ENCODE measurements around the gene TEX2.

Gene TEX2

DNA sequence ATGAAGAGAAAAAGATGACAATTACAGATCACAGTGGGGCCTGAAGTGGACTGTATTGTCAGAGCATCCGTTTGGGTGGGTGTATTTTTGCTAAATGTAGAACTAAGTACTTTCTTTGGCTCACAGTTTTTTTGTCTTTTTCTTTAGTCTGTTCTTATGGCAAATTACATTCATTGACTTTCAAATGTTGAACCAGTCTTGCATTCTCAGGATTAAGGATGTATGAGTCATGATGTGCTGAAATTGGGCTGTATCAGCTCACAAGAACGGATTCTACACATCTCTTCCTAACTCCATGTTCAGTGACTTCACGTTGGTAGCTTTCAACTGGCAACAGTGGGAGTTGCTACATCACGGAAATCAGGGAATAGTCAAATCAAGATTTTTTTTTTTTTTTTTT is 66.5 kb downstream of the TEX2 start:
- H3K4me3 ChIP-seq (ENCODE audit: low read length in 2 of 2): no peak overlapping the region
- H4K8ac ChIP-seq (ENCODE audit: low read depth, low read length): no peak overlapping the region
- no CpG with 5 or more reads among the region's 4 CpGs for WGBS, 2 donors (ENCODE audit: extremely low coverage in 2 of 2, insufficient read length in 2 of 2, insufficient replicate concordance in 1 of 2)
- DNase-seq (ENCODE audit: low spot score): no peak
- no peak overlapping the region for H3K9ac ChIP-seq (ENCODE audit: low read depth, low read length, poor library complexity)
- H3K4ac ChIP-seq (ENCODE audit: low read length): no peak overlapping the region
- H4K91ac ChIP-seq (ENCODE audit: low read depth, low read length, poor library complexity): no peak overlapping the region
- no peaks in the 10 kb centered on the region for H3K79me1 ChIP-seq (ENCODE audit: low read depth, low read length)
- no peak overlapping the region for H3K23ac ChIP-seq (ENCODE audit: low read depth, low read length, poor library complexity)
- no peaks in the 10 kb centered on the region for H3K27me3 ChIP-seq (ENCODE audit: control insufficient read depth in 3 of 3, insufficient read depth in 3 of 3, low read depth in 1 of 3, low read length in 3 of 3)
- no peak overlapping the region for H3K4me2 ChIP-seq (ENCODE audit: insufficient read depth, low read length, poor library complexity, severe bottlenecking)
- H3K27ac ChIP-seq (replicated peaks; ENCODE audit: low read length): no peak overlapping the region
- no peak overlapping the region for H2BK12ac ChIP-seq (ENCODE audit: low read length)
- peaks cover 2 to 4% of the 10 kb centered on the region in 2 donors for H3K4me1 ChIP-seq (ENCODE audit: control insufficient read depth in 2 of 2, insufficient read depth in 1 of 2, low read depth in 1 of 2, low read length in 2 of 2)
- H2AK5ac ChIP-seq (ENCODE audit: low read depth, low read length): no peak overlapping the region
- H2BK5ac ChIP-seq (ENCODE audit: low read length): no peak overlapping the region
- H2BK120ac ChIP-seq (ENCODE audit: low read depth, low read length): no peak overlapping the region
- H2BK15ac ChIP-seq (ENCODE audit: low read length): no peak overlapping the region
- no peak overlapping the region for H3K14ac ChIP-seq (ENCODE audit: low read length)
- H2AFZ ChIP-seq (ENCODE audit: low read length): no peak overlapping the region
- peaks cover 0 to 16% of the 10 kb centered on the region in 2 donors for H3K36me3 ChIP-seq (replicated peaks in 1 of 2; ENCODE audit: control insufficient read depth in 2 of 2, insufficient read depth in 2 of 2, low read length in 2 of 2)
- peaks cover 0 to 5% of the 10 kb centered on the region in 2 donors for H3K9me3 ChIP-seq (replicated peaks in 1 of 2; ENCODE audit: control insufficient read depth in 2 of 2, insufficient read depth in 1 of 2, low read depth in 1 of 2, low read length in 2 of 2)
- H3K18ac ChIP-seq (ENCODE audit: low read length): no peak overlapping the region

DNA sequence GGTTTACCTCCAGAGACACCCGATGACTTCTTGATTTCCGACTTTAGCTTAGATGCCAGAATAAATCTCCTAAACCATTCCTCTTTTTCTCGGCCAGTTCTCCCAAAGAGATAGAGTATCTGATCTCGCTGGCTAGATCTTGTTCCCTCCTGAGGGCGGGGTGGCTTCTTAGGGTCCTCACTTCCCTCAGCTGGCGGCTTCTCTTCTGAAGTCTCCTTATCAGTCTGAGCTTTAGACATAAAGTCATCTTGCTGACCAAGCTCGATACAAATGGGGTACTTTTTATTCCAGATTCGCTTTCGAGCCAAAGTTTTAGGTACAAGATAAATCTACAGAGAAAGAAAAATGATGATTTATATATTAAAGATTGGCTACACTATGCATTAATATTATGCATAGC is 69.5 kb downstream of the TEX2 start:
- H3K9ac ChIP-seq (ENCODE audit: low read depth, low read length, poor library complexity): no peak overlapping the region
- peaks cover 0 to 5% of the 10 kb centered on the region in 2 donors for H3K9me3 ChIP-seq (replicated peaks in 1 of 2; ENCODE audit: control insufficient read depth in 2 of 2, insufficient read depth in 1 of 2, low read depth in 1 of 2, low read length in 2 of 2)
- no CpG with 5 or more reads among the region's 9 CpGs for WGBS, 2 donors (ENCODE audit: extremely low coverage in 2 of 2, insufficient read length in 2 of 2, insufficient replicate concordance in 1 of 2)
- no peak for DNase-seq (ENCODE audit: low spot score)
- no peaks in the 10 kb centered on the region for H3K79me1 ChIP-seq (ENCODE audit: low read depth, low read length)
- H2AFZ ChIP-seq (ENCODE audit: low read length): no peak overlapping the region
- no peak overlapping the region for H3K4ac ChIP-seq (ENCODE audit: low read length)
- H3K4me2 ChIP-seq (ENCODE audit: insufficient read depth, low read length, poor library complexity, severe bottlenecking): no peak overlapping the region
- no peak overlapping the region for H3K23ac ChIP-seq (ENCODE audit: low read depth, low read length, poor library complexity)
- no peak overlapping the region for H2AK5ac ChIP-seq (ENCODE audit: low read depth, low read length)
- H3K18ac ChIP-seq (ENCODE audit: low read length): no peak overlapping the region
- no peak overlapping the region for H3K27ac ChIP-seq (replicated peaks; ENCODE audit: low read length)
- peaks cover 0 to 21% of the 10 kb centered on the region in 2 donors for H3K36me3 ChIP-seq (replicated peaks in 1 of 2; ENCODE audit: control insufficient read depth in 2 of 2, insufficient read depth in 2 of 2, low read length in 2 of 2)
- H4K91ac ChIP-seq (ENCODE audit: low read depth, low read length, poor library complexity): no peak overlapping the region
- no peak overlapping the region for H4K8ac ChIP-seq (ENCODE audit: low read depth, low read length)
- no peaks in the 10 kb centered on the region for H3K27me3 ChIP-seq (ENCODE audit: control insufficient read depth in 3 of 3, insufficient read depth in 3 of 3, low read depth in 1 of 3, low read length in 3 of 3)
- H3K4me1 ChIP-seq (ENCODE audit: control insufficient read depth in 2 of 2, insufficient read depth in 1 of 2, low read depth in 1 of 2, low read length in 2 of 2): peaks cover 0 to 2% of the 10 kb centered on the region in 2 donors
- no peak overlapping the region for H3K4me3 ChIP-seq (ENCODE audit: low read length in 2 of 2)
- no peak overlapping the region for H2BK5ac ChIP-seq (ENCODE audit: low read length)
- H2BK12ac ChIP-seq (ENCODE audit: low read length): no peak overlapping the region
- H3K14ac ChIP-seq (ENCODE audit: low read length): no peak overlapping the region
- no peak overlapping the region for H2BK120ac ChIP-seq (ENCODE audit: low read depth, low read length)
- H2BK15ac ChIP-seq (ENCODE audit: low read length): no peak overlapping the region

GRCh38 chr17:64192589-64192988 is 70.5 kb downstream of the TEX2 start:
- no peak overlapping the region for H3K9ac ChIP-seq (ENCODE audit: low read depth, low read length, poor library complexity)
- H3K4me3 ChIP-seq (ENCODE audit: low read length in 2 of 2): no peak overlapping the region
- H2BK120ac ChIP-seq (ENCODE audit: low read depth, low read length): no peak overlapping the region
- H3K18ac ChIP-seq (ENCODE audit: low read length): no peak overlapping the region
- no peak for DNase-seq (ENCODE audit: low spot score)
- H4K8ac ChIP-seq (ENCODE audit: low read depth, low read length): no peak overlapping the region
- H2BK12ac ChIP-seq (ENCODE audit: low read length): no peak overlapping the region
- H3K9me3 ChIP-seq (replicated peaks in 1 of 2; ENCODE audit: control insufficient read depth in 2 of 2, insufficient read depth in 1 of 2, low read depth in 1 of 2, low read length in 2 of 2): peaks cover 0 to 5% of the 10 kb centered on the region in 2 donors
- no peaks in the 10 kb centered on the region for H3K27me3 ChIP-seq (ENCODE audit: control insufficient read depth in 3 of 3, insufficient read depth in 3 of 3, low read depth in 1 of 3, low read length in 3 of 3)
- no peak overlapping the region for H3K23ac ChIP-seq (ENCODE audit: low read depth, low read length, poor library complexity)
- H3K14ac ChIP-seq (ENCODE audit: low read length): no peak overlapping the region
- peaks cover 0 to 23% of the 10 kb centered on the region in 2 donors for H3K36me3 ChIP-seq (replicated peaks in 1 of 2; ENCODE audit: control insufficient read depth in 2 of 2, insufficient read depth in 2 of 2, low read length in 2 of 2)
- H3K4me2 ChIP-seq (ENCODE audit: insufficient read depth, low read length, poor library complexity, severe bottlenecking): no peak overlapping the region
- peaks cover 0 to 2% of the 10 kb centered on the region in 2 donors for H3K4me1 ChIP-seq (ENCODE audit: control insufficient read depth in 2 of 2, insufficient read depth in 1 of 2, low read depth in 1 of 2, low read length in 2 of 2)
- H2BK15ac ChIP-seq (ENCODE audit: low read length): no peak overlapping the region
- WGBS, 2 donors (ENCODE audit: extremely low coverage in 2 of 2, insufficient read length in 2 of 2, insufficient replicate concordance in 1 of 2): no CpG with 5 or more reads among the region's 3 CpGs
- H4K91ac ChIP-seq (ENCODE audit: low read depth, low read length, poor library complexity): no peak overlapping the region
- H2AK5ac ChIP-seq (ENCODE audit: low read depth, low read length): no peak overlapping the region
- H2BK5ac ChIP-seq (ENCODE audit: low read length): no peak overlapping the region
- no peak overlapping the region for H3K27ac ChIP-seq (replicated peaks; ENCODE audit: low read length)
- no peak overlapping the region for H3K4ac ChIP-seq (ENCODE audit: low read length)
- no peak overlapping the region for H2AFZ ChIP-seq (ENCODE audit: low read length)
- H3K79me1 ChIP-seq (ENCODE audit: low read depth, low read length): no peaks in the 10 kb centered on the region

DNA sequence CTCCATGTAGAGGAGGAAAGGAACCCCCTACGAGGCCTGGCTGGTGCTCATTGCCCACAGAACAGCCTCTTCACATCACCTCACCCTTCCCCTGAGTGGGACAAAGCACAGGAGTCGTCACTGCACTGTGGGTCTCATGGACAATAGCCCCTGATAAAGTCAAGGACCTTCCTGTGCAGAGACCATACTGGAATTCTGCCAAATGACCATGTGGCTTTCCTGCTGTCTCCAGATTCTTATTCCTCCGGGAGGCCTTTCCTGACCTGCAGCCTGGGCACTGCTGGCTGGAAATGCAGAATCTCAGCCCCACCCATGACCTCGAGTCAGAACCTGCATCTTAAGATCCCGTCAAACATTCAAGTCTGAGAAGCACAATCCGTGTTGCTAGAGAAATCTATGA is 72.6 kb downstream of the TEX2 start:
- Histone ChIP-seq H3K4ac (ENCODE audit: low read length) (no peak overlapping the region), H2AFZ (ENCODE audit: low read length) (no peak overlapping the region), H2BK12ac (ENCODE audit: low read length) (no peak overlapping the region), H2BK5ac (ENCODE audit: low read length) (no peak overlapping the region), H3K36me3 (replicated peaks in 1 of 2; ENCODE audit: control insufficient read depth in 2 of 2, insufficient read depth in 2 of 2, low read length in 2 of 2) (peaks cover 0 to 28% of the 10 kb centered on the region in 2 donors), H3K14ac (ENCODE audit: low read length) (no peak overlapping the region), H3K27ac (replicated peaks; ENCODE audit: low read length) (no peak overlapping the region), H3K23ac (ENCODE audit: low read depth, low read length, poor library complexity) (no peak overlapping the region), H3K4me1 (ENCODE audit: control insufficient read depth in 2 of 2, insufficient read depth in 1 of 2, low read depth in 1 of 2, low read length in 2 of 2) (no peaks in the 10 kb centered on the region), H4K91ac (ENCODE audit: low read depth, low read length, poor library complexity) (no peak overlapping the region), H2BK15ac (ENCODE audit: low read length) (no peak overlapping the region), H2AK5ac (ENCODE audit: low read depth, low read length) (no peak overlapping the region), H3K9me3 (replicated peaks in 1 of 2; ENCODE audit: control insufficient read depth in 2 of 2, insufficient read depth in 1 of 2, low read depth in 1 of 2, low read length in 2 of 2) (no peaks in the 10 kb centered on the region), H2BK120ac (ENCODE audit: low read depth, low read length) (no peak overlapping the region), H3K79me1 (ENCODE audit: low read depth, low read length) (no peaks in the 10 kb centered on the region), H3K18ac (ENCODE audit: low read length) (no peak overlapping the region), H3K4me3 (ENCODE audit: low read length in 2 of 2) (no peak overlapping the region), H3K4me2 (ENCODE audit: insufficient read depth, low read length, poor library complexity, severe bottlenecking) (no peak overlapping the region), H3K9ac (ENCODE audit: low read depth, low read length, poor library complexity) (no peak overlapping the region), H3K27me3 (ENCODE audit: control insufficient read depth in 3 of 3, insufficient read depth in 3 of 3, low read depth in 1 of 3, low read length in 3 of 3) (no peaks in the 10 kb centered on the region), H4K8ac (ENCODE audit: low read depth, low read length) (no peak overlapping the region)
- no peak for DNase-seq (ENCODE audit: low spot score)
- WGBS, 2 donors (ENCODE audit: extremely low coverage in 2 of 2, insufficient read length in 2 of 2, insufficient replicate concordance in 1 of 2): no CpG with 5 or more reads among the region's 6 CpGs

Data from neuronal stem cell (in vitro differentiated cells).